ENCODE data around the gene REX1BD.
"Not testable (repeated sequence)": the region's sequence is repeated elsewhere in the genome, so short reads cannot be mapped to it uniquely, and the experiment has no call there.

Gene REX1BD

DNA sequence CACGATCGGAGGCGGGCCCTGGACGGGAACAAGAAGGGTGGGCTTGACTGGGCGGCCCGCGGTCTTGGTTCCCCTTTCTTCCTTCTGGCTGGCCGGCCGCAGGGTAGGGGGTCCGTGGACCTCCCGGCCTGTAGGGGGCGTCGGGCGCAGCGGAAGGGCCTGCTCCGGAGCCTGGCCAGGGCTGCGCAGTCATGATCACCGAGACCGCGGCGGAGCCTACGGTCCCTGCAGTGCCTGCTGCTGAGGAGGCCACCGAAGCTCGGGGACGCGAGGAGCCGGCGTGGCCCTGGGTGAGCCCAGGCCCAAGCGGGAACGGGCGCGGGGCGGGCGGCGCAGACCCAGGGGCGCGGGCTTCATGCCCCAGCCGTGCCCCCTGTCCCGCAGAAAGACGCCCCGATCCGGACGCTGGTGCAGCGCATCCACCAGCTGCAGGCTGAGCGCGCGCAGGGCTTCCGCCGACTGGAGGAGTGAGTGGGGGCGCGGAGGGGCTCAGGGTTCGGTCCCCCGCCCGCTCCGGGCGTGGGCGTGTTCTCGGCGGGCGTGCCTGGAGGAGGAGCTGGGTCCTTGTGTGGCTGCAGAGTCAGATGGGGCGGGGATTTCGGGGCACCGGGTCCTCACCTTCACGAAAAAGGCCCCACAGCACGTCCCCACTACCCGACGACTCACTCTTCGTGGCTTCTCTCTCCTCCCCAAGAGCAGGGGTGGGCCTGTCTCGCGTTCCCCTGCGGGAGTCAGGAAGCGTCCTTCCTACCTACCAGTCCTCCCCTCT lies at the start of gene REX1BD:
Gene REX1BD (plus strand): TSS at position 188 of the 769 bp plus-strand sequence. CDS start 4 bp downstream, at position 192.
- Histone ChIP-seq H3K4me1 (ENCODE audit: insufficient read depth, low read length) (peaks cover 5% of the 10 kb centered on the region), H3K4me3 (ENCODE audit: low read length) (peak within 1 kb of the TSS; percentile 57), H3K27me3 (ENCODE audit: insufficient read depth, low read length) (no peaks in the 10 kb centered on the region), H3K36me3 (ENCODE audit: insufficient read depth, low read length) (peaks cover 9% of the 10 kb centered on the region), H2AFZ (ENCODE audit: low read depth, low read length) (peak within 1 kb of the TSS; percentile 67), H3K9me3 (ENCODE audit: low read length) (peaks cover 1% of the 10 kb centered on the region)

DNA sequence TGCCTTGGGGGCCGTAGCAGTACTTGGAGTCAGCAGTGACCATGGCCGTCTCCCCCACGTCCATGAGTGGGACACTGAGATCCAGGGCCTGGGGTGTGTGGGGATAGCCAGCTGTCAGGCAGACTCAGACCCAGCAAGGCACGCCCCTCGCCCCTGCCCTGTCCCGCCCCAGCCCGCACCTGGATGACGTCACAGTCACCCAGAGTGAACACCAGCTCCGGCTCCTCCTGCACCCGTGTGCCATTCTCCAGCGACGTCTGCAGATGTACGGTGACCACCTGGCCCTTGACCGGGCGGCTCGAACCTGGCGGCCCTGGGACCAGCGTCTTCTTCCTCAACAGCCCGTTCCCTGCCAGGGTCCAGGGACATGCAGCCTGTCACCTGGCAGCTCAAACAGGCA lies 49.2 kb upstream of the REX1BD start:
- H3K27me3 ChIP-seq (ENCODE audit: insufficient read depth, low read length) = no peaks in the 10 kb centered on the region
- H3K9me3 ChIP-seq (ENCODE audit: low read length) = no peaks in the 10 kb centered on the region
- no peak overlapping the region for H2AFZ ChIP-seq (ENCODE audit: low read depth, low read length)
- H3K36me3 ChIP-seq (ENCODE audit: insufficient read depth, low read length) = peaks cover 52% of the 10 kb centered on the region
- peaks cover 10% of the 10 kb centered on the region for H3K4me1 ChIP-seq (ENCODE audit: insufficient read depth, low read length)
- H3K4me3 ChIP-seq (ENCODE audit: low read length) = no peak overlapping the region

DNA sequence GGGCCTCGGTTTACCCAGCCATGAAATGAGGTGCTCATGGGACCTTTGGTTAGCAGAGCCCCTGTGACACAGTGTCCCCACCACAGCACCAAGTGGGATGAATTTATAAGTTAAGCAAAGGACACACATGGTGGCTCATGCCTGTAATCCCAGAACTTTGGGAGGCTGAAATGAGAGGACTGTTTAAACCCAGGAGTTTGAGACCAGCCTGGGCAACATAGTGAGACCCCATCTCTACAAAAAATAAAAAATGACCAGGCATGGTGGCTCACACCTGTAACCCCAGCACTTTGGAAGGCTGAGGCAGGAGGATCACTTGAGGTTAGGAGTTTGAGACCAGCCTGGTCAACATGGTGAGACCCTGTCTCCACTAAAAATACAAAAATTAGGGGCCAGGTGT lies 48.4 kb upstream of the REX1BD start:
- H3K27me3 ChIP-seq (ENCODE audit: insufficient read depth, low read length); H3K4me3 ChIP-seq (ENCODE audit: low read length); H3K9me3 ChIP-seq (ENCODE audit: low read length); H2AFZ ChIP-seq (ENCODE audit: low read depth, low read length); H3K4me1 ChIP-seq (ENCODE audit: insufficient read depth, low read length): not testable (repeated sequence)
- peaks cover 50% of the 10 kb centered on the region for H3K36me3 ChIP-seq (ENCODE audit: insufficient read depth, low read length)

DNA sequence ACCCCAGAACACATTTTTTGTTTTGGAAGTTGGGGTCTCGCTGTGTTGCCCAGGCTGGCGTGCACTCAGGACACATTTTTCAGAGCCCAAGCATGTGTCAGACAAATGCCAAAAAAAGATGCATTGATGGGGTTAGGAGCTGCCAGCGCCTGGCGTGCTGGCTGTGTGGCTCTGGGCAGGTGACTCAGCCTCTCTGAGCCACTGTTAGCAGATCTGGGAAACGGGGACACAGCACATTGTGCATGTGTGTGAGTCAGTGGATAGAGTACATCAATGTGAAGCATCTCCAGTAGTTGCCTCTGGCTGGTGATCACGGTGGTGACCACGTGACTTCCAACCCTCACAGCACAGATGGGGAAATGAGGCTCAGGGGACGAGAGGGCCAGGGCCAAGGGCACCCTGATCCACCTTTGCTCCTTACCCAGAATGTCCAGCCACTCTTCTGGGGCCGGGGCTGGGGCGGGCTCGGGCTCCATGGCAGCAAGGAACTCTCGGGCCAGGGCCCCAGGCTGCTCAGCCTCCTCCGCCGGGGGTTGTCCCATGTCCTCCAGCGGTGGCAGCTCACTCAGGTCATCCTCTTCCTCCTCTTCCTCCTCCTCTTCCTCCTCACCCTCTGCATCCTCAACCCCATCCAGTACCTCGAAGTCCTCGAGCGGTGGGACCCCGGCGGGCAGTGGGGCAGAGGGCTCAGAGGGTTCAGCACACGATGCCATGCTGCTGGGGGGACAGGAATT lies 47.2 kb upstream of the REX1BD start:
- peaks cover 42% of the 10 kb centered on the region for H3K36me3 ChIP-seq (ENCODE audit: insufficient read depth, low read length)
- no peaks in the 10 kb centered on the region for H3K27me3 ChIP-seq (ENCODE audit: insufficient read depth, low read length)
- H3K4me3 ChIP-seq (ENCODE audit: low read length) = no peak overlapping the region

DNA sequence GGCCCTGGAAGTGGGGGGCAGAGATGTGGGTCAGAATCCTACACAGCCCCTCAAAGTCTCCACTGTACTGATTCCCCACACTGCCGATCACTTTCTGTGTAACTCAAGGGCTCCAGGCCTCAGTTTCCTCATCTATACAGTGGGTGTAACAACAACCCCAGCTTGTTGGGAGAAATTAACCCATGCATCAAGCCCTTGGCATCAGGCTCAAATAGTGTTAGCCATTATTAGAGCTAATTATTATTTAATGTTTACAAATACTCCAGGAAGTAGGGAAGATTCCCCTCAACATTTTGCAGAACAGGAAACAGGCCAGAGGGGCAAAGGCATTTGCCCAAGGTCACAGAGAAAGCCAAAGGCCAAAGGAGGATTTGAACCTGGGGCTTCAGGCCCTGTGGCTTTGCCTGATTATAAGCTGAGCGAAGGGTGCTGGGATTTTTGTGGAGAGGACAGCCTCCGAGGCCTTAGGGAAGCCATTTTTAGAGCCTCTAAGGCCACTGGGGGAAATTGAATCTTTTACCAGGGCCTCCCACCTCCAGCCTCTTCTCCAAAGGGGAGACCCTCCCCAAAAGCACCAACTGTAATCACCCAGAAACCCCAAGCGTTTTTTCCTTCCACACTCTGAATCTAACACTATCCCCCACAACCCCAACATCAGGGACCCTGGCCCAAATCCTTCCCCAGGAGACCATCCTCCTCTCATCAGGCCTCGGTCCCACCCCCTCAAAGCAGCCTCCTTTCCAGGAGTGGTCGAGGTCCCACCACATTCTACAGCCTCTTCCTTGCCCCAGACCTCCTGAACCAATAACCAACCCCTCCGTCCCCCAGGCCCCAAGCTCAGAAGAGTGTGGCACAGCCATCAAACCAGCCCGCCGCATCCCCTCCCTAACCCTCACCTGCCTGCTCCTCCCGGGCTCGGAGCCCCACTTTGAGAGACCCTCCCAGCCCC lies 46.3 kb upstream of the REX1BD start:
- Histone ChIP-seq H3K4me3 (ENCODE audit: low read length) (peak overlapping the region; percentile 65), H3K36me3 (ENCODE audit: insufficient read depth, low read length) (peaks cover 33% of the 10 kb centered on the region), H2AFZ (ENCODE audit: low read depth, low read length) (no peak overlapping the region)

More for the DNA sequence above, 47.2 kb upstream of the REX1BD start:
- Histone ChIP-seq H2AFZ (ENCODE audit: low read depth, low read length) (no peak overlapping the region), H3K4me1 (ENCODE audit: insufficient read depth, low read length) (peaks cover 10% of the 10 kb centered on the region), H3K9me3 (ENCODE audit: low read length) (no peaks in the 10 kb centered on the region)

DNA sequence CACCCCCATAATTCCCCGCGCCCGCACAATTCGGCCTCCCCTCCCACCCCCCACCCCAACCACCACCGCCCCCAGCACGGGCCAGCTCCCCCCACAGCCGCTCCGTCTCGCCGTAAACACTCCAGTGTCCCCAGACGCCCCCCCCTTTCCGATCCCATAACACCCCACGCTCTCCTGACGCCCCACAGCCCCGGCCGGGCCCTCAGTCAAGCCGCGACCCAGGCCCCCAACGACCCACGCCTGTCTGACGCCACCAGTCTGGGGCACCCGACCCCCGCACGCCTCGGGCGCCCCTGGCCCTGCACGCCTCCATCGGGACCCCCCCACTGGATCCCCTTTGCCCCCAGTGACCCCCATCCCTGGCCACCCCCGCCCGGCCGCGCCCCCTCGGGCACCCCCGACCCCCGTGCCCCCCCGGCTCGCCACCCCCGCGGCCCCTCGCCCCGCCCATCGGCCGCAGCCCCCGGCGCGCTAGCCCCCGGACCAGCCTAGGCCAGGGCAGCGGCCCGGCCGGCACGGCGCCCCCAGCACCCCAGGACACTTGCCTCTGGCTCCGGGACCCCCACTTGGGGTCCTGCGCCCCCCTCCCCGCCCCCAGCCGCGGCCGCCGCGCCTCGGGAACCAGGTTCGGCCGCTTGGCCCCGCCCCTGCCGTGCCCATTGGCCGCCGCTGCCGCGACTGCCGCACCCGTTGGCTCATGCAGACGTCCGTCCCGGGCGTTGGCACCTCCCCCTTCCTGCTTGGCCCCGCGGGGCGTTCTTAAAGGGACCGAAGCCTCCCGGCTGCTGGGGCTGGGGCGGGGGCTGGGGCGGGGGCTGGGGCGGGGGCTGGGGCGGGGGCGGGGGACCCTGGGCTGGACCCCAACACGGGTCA lies 45.4 kb upstream of the REX1BD start, which contains the start of gene FKBP8:
Gene FKBP8 (minus strand): TSS at position 633 of the 873 bp plus-strand sequence. CDS start 1,603 bp downstream, outside the sequence.
- no peak within 1 kb of the TSS for H2AFZ ChIP-seq (ENCODE audit: low read depth, low read length)
- peaks cover 10% of the 10 kb centered on the region for H3K4me1 ChIP-seq (ENCODE audit: insufficient read depth, low read length)
- H3K27me3 ChIP-seq (ENCODE audit: insufficient read depth, low read length) = no peaks in the 10 kb centered on the region
- H3K4me3 ChIP-seq (ENCODE audit: low read length) = peak within 1 kb of the TSS; percentile 65
- no peaks in the 10 kb centered on the region for H3K9me3 ChIP-seq (ENCODE audit: low read length)
- H3K36me3 ChIP-seq (ENCODE audit: insufficient read depth, low read length) = peaks cover 24% of the 10 kb centered on the region

More for the DNA sequence above, 46.3 kb upstream of the REX1BD start:
- no peaks in the 10 kb centered on the region for H3K9me3 ChIP-seq (ENCODE audit: low read length)
- peaks cover 10% of the 10 kb centered on the region for H3K4me1 ChIP-seq (ENCODE audit: insufficient read depth, low read length)
- H3K27me3 ChIP-seq (ENCODE audit: insufficient read depth, low read length) = no peaks in the 10 kb centered on the region

DNA sequence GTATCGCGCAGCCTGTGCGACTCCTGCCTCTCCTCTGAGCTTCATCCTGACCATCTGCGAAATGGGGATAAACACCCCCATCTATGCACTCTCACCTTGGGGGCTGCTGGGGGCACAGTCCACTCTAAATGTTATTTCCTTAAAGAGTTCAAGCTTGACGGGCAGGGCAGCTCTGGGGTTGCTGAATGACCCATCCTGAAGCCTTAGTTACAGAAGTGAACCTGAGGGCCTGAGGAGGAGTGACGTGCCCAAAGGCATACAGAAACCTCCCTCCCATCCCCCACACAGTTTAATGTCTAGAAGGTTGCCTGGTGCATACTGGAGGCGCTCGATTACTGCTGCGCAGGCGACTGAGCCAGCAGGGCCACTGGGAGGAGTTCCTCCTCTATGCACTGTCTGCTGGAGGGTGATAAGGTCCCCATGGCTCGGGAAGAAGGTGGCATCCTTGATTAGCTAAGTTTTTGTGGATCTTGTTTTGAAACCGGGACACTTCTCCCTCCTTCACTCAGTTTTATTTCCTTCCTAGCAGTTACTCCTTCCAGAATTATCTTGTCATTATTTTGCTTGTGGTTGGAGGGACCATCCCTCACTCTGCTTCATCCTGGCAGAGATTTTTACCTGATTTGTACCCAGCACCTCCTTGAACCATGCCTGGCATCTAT lies 44.7 kb upstream of the REX1BD start:
- Histone ChIP-seq H3K4me3 (ENCODE audit: low read length) (peak overlapping the region; percentile 28), H3K9me3 (ENCODE audit: low read length) (no peaks in the 10 kb centered on the region), H3K27me3 (ENCODE audit: insufficient read depth, low read length) (no peaks in the 10 kb centered on the region), H2AFZ (ENCODE audit: low read depth, low read length) (no peak overlapping the region), H3K36me3 (ENCODE audit: insufficient read depth, low read length) (peaks cover 20% of the 10 kb centered on the region), H3K4me1 (ENCODE audit: insufficient read depth, low read length) (peaks cover 10% of the 10 kb centered on the region)

DNA sequence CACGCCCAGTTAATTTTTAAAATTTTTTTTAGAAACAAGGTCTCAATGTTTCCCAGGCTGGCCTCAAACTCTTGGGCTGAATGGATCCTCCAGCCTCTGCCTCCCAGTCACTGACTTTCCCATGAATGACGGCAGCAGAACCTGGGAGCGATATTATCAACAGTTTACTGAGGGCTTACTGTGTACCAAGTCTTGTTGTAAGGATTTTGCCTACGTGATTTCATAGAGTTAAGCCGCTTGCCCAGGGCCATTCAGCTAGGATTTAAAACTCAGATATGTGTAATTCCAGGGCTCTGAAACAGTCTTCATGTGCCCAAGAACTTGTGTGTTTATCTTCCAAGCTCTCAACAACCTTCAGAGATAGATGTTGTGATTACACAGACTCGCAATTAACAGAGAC lies 37.0 kb upstream of the REX1BD start:
- H3K36me3 ChIP-seq (ENCODE audit: insufficient read depth, low read length) = no peaks in the 10 kb centered on the region
- H3K9me3 ChIP-seq (ENCODE audit: low read length) = no peaks in the 10 kb centered on the region
- H2AFZ ChIP-seq (ENCODE audit: low read depth, low read length) = no peak overlapping the region
- no peaks in the 10 kb centered on the region for H3K27me3 ChIP-seq (ENCODE audit: insufficient read depth, low read length)
- H3K4me1 ChIP-seq (ENCODE audit: insufficient read depth, low read length) = no peaks in the 10 kb centered on the region
- H3K4me3 ChIP-seq (ENCODE audit: low read length) = no peak overlapping the region

DNA sequence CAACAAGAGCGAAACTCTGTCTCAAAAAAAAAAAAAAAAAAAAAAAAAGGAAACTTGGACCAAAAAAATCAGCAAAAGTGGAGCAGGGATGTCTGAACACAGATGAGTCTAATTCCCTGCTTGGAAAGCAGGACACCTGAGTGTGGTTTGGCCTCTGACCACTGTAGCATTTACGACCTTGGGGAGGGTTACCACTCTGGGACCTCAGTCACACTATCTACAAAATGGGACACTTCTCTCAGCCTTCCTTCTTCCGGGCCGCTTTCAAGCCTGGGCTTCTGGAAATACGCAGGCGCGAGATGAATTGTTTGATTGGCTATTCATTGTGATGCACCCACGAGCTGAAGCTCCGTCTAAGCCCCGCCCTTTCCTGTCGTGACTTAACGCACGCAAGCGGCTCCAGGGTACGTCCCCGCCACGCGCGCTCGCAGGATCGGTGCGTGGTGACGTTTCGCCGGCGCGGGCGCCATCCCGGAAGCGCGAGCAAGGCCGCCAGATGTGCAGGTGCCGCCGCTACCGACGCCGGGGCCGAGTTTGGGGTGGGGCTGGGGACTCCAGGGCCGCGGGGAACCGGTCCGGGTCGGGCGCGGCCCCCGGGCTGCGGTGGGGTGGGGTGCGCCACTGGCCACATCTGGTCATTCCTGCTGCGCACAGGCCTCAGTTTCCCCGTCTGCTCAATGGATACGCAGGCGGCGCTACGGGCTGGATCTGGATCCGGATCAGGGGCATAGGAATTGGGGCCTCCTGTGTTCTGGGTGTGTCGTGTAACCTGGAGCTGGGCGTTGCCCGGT lies 31.0 kb upstream of the REX1BD start, which contains the start of gene KXD1:
Gene KXD1 (plus strand): TSS at position 460 of the 791 bp plus-strand sequence. CDS start 4,187 bp downstream, outside the sequence.
- Histone ChIP-seq H3K36me3 (ENCODE audit: insufficient read depth, low read length) (peaks cover 7% of the 10 kb centered on the region), H3K4me3 (ENCODE audit: low read length) (peak within 1 kb of the TSS; percentile 70), H2AFZ (ENCODE audit: low read depth, low read length) (no peak within 1 kb of the TSS), H3K9me3 (ENCODE audit: low read length) (no peaks in the 10 kb centered on the region), H3K27me3 (ENCODE audit: insufficient read depth, low read length) (no peaks in the 10 kb centered on the region), H3K4me1 (ENCODE audit: insufficient read depth, low read length) (peaks cover 9% of the 10 kb centered on the region)

DNA sequence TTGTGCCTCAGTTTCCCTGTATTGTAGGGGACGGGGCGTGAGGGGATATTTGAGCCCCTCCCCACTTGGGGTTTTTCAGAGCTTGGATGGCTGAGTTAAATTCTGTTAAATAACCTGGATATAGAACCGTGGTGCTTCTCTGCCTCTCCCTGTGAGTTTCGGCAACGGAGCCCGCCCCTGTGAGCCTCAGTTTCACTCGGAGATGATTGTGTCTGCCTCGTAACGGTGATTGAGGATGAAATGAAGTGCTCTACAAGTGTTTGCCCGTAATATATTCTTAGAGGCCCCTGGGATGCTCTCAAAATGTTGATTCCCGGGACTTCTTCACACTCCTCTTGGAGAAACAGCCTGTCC lies 30.4 kb upstream of the REX1BD start:
- Histone ChIP-seq H2AFZ (ENCODE audit: low read depth, low read length) (no peak overlapping the region), H3K27me3 (ENCODE audit: insufficient read depth, low read length) (no peaks in the 10 kb centered on the region), H3K4me3 (ENCODE audit: low read length) (peak overlapping the region; percentile 70), H3K9me3 (ENCODE audit: low read length) (no peaks in the 10 kb centered on the region), H3K4me1 (ENCODE audit: insufficient read depth, low read length) (peaks cover 9% of the 10 kb centered on the region), H3K36me3 (ENCODE audit: insufficient read depth, low read length) (peaks cover 11% of the 10 kb centered on the region)

DNA sequence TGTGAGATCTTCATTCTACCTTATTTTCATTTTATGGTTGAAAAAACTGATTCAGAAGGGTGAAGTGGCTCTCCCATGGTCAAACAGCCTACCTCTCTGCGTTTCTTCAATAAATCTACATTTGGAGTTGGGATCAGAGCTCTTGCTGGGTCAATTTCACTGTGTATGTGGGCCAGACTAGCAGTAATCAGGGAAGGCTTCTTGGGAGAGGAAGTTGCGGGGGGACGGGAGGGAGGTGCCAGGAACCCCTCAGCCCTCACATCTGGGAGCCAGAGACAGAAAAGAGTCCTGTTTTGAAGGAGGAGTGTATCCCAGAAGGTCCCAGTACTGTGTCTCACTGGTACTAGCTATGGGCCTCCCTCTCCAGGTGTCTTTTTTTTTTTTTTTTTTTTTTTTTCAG lies 30.0 kb upstream of the REX1BD start:
- H3K4me1 ChIP-seq (ENCODE audit: insufficient read depth, low read length) = peaks cover 9% of the 10 kb centered on the region
- H3K9me3 ChIP-seq (ENCODE audit: low read length) = no peaks in the 10 kb centered on the region
- H3K36me3 ChIP-seq (ENCODE audit: insufficient read depth, low read length) = peaks cover 15% of the 10 kb centered on the region
- H3K27me3 ChIP-seq (ENCODE audit: insufficient read depth, low read length) = no peaks in the 10 kb centered on the region
- no peak overlapping the region for H2AFZ ChIP-seq (ENCODE audit: low read depth, low read length)
- peak overlapping the region; percentile 70 for H3K4me3 ChIP-seq (ENCODE audit: low read length)
